Epithelial cell of esophagus (primary cell): ENCODE measurements around the gene SLC10A3.
A peak's percentile ranks its signal among the peaks of the same experiment; 100 is the strongest.

Source experiments
- DNase-seq: peaks from one replicate; pipeline ENCODE4 v3.0.0; 2010; ENCODE audit warnings: low read depth
- H3K4me3 ChIP-seq: 2 replicates; pipeline ENCODE4 v1.5.1; 2011; ENCODE audit warnings: mild to moderate bottlenecking, low read length, control low read depth
- TF ChIP-seq, protein P1 (sequence below): IDR thresholded peaks from 2 replicates; pipeline ENCODE4 v1.5.1; 2011; ENCODE audit warnings: low read depth, mild to moderate bottlenecking, low read length, control low read depth, inconsistent platforms; ENCODE audit not compliant: insufficient read depth; ENCODE audit errors: missing control alignments

Gene SLC10A3

DNA sequence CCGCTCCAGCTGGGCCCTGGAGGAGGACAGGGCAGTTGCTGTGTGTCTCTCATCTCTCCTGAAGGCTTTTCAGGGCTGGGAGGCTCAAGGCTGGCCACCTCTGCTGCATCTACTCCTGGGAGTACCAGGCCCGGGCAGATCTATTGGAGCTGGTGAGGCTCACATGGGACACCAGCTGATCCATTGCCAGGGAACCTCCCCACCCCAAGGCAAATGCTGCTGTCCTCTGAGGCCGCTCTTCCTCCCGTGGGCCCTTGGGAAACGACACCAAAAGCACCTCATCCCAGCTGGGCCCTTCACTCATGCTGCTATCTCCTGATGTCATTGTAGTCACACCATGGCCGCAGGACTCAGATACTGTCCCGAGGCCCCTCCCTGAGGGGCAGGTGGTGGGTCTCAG lies 7.6 kb downstream of the SLC10A3 start:
- TF ChIP-seq, protein P1, sequence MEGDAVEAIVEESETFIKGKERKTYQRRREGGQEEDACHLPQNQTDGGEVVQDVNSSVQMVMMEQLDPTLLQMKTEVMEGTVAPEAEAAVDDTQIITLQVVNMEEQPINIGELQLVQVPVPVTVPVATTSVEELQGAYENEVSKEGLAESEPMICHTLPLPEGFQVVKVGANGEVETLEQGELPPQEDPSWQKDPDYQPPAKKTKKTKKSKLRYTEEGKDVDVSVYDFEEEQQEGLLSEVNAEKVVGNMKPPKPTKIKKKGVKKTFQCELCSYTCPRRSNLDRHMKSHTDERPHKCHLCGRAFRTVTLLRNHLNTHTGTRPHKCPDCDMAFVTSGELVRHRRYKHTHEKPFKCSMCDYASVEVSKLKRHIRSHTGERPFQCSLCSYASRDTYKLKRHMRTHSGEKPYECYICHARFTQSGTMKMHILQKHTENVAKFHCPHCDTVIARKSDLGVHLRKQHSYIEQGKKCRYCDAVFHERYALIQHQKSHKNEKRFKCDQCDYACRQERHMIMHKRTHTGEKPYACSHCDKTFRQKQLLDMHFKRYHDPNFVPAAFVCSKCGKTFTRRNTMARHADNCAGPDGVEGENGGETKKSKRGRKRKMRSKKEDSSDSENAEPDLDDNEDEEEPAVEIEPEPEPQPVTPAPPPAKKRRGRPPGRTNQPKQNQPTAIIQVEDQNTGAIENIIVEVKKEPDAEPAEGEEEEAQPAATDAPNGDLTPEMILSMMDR = no peak
- DNase-seq = no peak
- no peak overlapping the region for H3K4me3 ChIP-seq

DNA sequence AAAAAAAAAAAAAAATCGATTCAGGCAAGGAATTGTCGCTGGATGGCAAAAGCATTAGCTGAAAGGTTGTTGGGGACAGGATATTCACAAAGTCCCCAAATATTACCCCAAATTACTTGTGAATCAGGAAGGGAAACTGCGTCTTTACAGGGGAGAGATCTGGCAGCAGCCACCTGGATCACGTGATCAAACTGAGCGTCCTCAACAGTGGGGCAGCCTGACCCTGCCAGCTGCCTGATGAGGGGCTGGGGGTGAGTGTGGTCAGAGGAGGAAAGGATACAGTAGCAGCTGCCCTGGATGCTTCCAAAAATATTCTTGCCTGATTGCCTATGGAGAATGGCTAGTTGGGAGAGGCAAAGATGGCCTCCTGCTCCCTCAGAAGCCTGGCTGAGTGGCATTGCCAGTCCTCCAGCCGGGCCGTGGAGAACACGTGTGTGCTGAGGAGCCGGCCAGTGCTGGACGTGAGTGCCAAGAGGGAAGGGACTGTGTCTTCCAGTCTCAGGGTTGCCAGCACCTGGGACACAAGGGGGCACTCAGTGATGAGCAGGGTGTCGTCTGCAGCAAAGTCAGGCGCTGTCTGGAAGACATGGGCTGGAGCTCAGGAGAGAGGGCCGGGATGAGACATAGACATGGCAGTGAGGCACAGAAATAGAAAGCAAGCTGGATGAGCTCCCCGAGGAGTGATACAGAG lies 8.4 kb downstream of the SLC10A3 start:
- TF ChIP-seq, protein P1 = no peak
- DNase-seq = no peak
- H3K4me3 ChIP-seq = no peak overlapping the region

DNA sequence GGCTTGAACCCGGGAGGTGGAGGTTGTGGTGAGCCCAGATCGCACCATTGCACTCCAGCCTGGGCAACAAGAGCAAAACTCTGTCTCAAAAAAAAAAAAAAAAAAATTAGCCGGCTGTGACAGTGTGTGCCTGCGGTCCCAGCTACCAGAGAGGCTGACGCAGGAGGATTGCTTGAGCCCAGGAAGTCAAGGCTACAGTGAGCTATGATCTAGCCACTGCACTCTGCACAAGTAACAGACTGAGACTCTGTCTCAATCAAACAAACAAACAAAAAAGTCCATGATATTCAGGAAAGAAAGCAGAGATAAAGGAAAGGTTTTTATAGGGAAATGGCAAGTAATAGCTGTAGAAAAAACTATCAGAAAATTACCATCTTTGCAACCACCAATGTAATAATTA lies 9.2 kb downstream of the SLC10A3 start:
- TF ChIP-seq, protein P1 = no peak
- no peak for DNase-seq
- no peak overlapping the region for H3K4me3 ChIP-seq

DNA sequence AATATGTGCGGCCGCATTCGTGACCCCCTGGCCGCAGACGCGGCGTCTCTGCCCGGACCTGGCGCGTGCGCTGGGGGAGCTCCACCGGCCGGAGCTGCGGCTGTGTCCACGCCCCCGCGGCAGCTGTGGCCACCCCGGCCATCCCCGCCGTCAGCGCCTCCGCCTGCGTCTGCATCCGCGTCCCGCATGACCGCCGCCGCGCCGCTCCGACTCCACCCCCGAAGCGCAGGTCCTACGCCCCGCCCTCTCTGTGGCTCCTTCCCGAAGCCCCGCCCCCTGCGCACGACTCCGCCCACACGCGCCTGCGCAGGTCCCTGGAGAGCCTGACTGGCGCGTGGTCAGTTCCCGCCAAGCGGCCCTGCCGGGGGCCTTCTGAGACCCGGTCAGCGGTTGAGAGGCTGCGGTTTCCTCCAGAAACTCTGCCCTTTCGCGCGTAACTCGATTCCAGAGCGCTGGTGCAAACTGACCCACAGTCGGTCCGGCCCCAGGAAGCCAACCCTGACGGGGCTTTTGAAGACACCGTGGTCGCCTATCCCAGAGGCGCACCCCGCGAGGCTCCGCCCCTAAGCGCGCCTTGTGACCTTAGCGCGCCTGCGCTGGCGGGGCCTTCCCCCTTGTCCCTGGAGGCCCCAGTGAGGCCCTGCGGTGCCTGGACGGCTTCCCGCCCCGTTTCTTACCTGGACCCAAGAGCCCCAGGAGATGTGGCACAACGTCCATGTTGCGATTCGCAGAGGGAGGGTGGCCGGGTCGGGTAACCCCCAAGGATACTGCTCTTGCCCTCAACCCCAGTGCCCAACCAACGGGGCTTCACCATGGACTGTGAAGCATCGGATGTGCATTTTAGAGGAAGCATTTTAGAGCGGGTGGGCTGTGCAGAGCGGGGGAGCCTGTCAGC lies 11.5 kb downstream of the SLC10A3 start, which contains the start of gene LAGE3:
LAGE3 (minus strand) TSS at position 554 of the 895 bp plus-strand sequence; CDS start at position 188, 366 bp downstream.
- H3K4me3 ChIP-seq = peak within 1 kb of the TSS; percentile 45
- TF ChIP-seq, protein P1 = no peak
- DNase-seq = peak; percentile 88

DNA sequence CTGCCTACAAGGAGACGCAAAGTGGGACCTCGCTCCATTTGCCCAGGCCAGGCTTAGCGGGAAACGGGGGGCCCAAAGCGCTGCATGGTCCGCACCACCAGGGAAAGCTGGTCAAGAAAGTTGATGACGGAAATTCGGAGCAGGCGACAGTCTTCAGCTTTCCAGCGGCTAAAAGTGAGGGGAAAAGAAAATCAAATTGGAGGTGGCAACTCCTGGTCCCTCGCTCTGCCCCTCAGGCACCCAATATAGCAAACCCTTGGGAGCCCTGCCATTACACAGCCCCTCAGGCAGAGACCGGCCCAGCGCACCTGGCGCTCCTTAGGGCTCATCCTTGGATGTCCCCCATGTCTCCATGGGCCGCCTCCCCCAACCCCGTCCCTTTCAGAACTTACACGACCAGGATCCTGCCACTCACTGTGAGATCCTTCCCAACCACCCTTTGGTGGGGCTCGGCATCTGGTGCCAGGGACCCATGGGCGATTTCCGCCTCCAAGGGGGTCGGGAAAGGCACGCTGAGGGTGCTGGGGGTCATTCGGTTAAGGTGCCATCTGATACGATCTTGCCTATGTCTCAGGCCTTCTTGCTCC lies 12.4 kb downstream of the SLC10A3 start:
- DNase-seq = no peak
- TF ChIP-seq, protein P1 = no peak
- peak overlapping the region; percentile 45 for H3K4me3 ChIP-seq

DNA sequence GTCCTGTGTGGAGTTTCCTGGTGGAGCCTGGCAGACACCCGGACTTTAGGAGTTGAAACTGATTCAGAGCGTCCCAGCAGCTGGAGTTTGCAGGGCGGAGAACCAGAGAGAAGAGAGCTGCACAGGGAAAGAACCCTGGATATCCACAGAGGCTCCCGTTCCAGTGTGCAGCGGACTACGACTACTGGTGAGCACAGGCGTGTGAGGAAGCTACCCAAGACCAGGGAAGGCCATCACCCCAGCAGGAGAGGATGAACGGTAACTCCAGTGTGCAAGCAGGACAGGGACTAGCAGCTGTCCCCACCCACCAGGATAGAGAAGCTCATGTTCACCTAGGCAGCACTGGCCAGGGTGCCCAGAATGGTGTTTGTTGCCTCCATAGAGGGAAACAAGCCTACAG lies 13.6 kb downstream of the SLC10A3 start:
- TF ChIP-seq, protein P1 = no peak
- H3K4me3 ChIP-seq = no peak overlapping the region
- DNase-seq = no peak
